ENCODE measurements around the gene USP17L26.
"Not testable (repeated sequence)": the region's sequence is repeated elsewhere in the genome, so short reads cannot be mapped to it uniquely, and the experiment has no call there.

- TF ChIP-seq CTCF (IDR thresholded peaks at IDR 0.05); ZFX (IDR thresholded peaks at IDR 0.05; ENCODE audit: borderline replicate concordance): not testable (repeated sequence)
Measured at GRCh38 chr4:9343848-9344247, 9.4 kb downstream of the USP17L26 start, which contains the start of gene USP17L27.

Data from 22Rv1 (cell line).